Endothelial cell of umbilical vein (primary cell): ENCODE measurements around the gene TXLNA. TPM values are rescaled to one million over a fixed set of nuclear protein-coding genes. Genes with fewer than 3 reads are reported as not detected.
A peak's percentile ranks its signal among the peaks of the same experiment; 100 is the strongest.

ENCODE experiments used
- BruUV-seq: library from RNA; stranded (reverse); fragments of 400-500 nt; replicated peaks from 2 replicates; lab custom pipeline; 2021; lab: Mats Ljungman, UMichigan
- CTCF ChIA-PET: fragments of 300-600, 350-600 bp; sonication (Branson Sonifier 250); formaldehyde crosslinking; loops from one replicate; lab custom pipeline; 2021; ENCODE audit warnings: antibody characterized with exemption, inconsistent platforms; lab: Charles Lee
- POLR2A ChIA-PET: fragments of 300-600, 350-600 bp; sonication (Branson Sonifier 250); formaldehyde crosslinking; loops from one replicate; lab custom pipeline; 2021; ENCODE audit warnings: antibody characterized with exemption, inconsistent platforms; lab: Charles Lee
- DNase-seq: peaks from one replicate; pipeline ENCODE4 v3.0.0-alpha.2; 2011; ENCODE audit warnings: low read depth, low spot score
- FAIRE-seq: peaks from 2 replicates; lab custom pipeline; 2011; peaks lifted over from hg19 to GRCh38; lab: Jason Lieb, UNC
- H2AFZ ChIP-seq: 2 replicates; pipeline ENCODE4 v1.6.0; 2012; ENCODE audit warnings: low read depth, low read length, control low read depth, inconsistent platforms
- H3K27ac ChIP-seq: 2 replicates; pipeline ENCODE4 v1.5.1; 2011; ENCODE audit warnings: low read depth, mild to moderate bottlenecking, control low read depth, low read length, moderate library complexity; ENCODE audit not compliant: insufficient read depth
- H3K27me3 ChIP-seq, 2 experiments: 2 replicates each; pipeline versions ENCODE4 v1.6.0 to v1.6.1; 2011; ENCODE audit warnings: low read length in 2 of 2, mixed read lengths in 1 of 2; ENCODE audit not compliant: control insufficient read depth in 2 of 2, insufficient read depth in 2 of 2
- H3K36me3 ChIP-seq, 2 experiments: 2 replicates in 1 of 2; 3 replicates in 1 of 2; pipeline ENCODE4 v1.5.1; 2011; ENCODE audit warnings: low read length in 2 of 2, mild to moderate bottlenecking in 1 of 2, moderate library complexity in 1 of 2; ENCODE audit not compliant: control insufficient read depth in 2 of 2, insufficient read depth in 2 of 2; ENCODE audit errors: extremely low read depth in 1 of 2
- H3K4me1 ChIP-seq: 3 replicates; pipeline ENCODE4 v1.5.1; 2011; ENCODE audit warnings: mild to moderate bottlenecking, low read length; ENCODE audit not compliant: control insufficient read depth, insufficient read depth; ENCODE audit errors: extremely low read depth
- H3K4me2 ChIP-seq: 2 replicates; pipeline ENCODE4 v1.6.1; 2011; ENCODE audit warnings: low read length, control low read depth, mixed read lengths; ENCODE audit not compliant: insufficient read depth
- H3K4me3 ChIP-seq, 3 experiments: fragments of 200-600 bp in 1 of 3; sonication (generic), shearing (Covaris generic) in 1 of 3; replicated peaks in 1 of 3; 2 replicates each; pipeline ENCODE4 v1.5.1; 2011 to 2016; ENCODE audit warnings: control low read depth in 3 of 3, low read length in 3 of 3, mild to moderate bottlenecking in 2 of 3, inconsistent platforms in 1 of 3, low read depth in 1 of 3, moderate library complexity in 1 of 3; ENCODE audit not compliant: insufficient read depth in 1 of 3
- H3K79me2 ChIP-seq: 2 replicates; pipeline ENCODE4 v1.6.0; 2012; ENCODE audit warnings: low read length, inconsistent platforms; ENCODE audit not compliant: control insufficient read depth, insufficient read depth
- H3K9ac ChIP-seq: replicated peaks from 2 replicates; pipeline ENCODE3; 2011; ENCODE audit warnings: low read length, control low read depth; ENCODE audit not compliant: insufficient read depth; ENCODE audit errors: extremely low read depth
- H3K9me1 ChIP-seq: replicated peaks from 3 replicates; pipeline ENCODE4 v1.6.0; 2011; ENCODE audit warnings: mild to moderate bottlenecking, low read length; ENCODE audit not compliant: control insufficient read depth, insufficient read depth; ENCODE audit errors: extremely low read depth
- H3K9me3 ChIP-seq: replicated peaks from 2 replicates; pipeline ENCODE4 v1.5.1; 2012; ENCODE audit warnings: low read length, inconsistent platforms; ENCODE audit not compliant: control insufficient read depth, insufficient read depth
- H4K20me1 ChIP-seq: replicated peaks from 2 replicates; pipeline ENCODE3; 2011; ENCODE audit warnings: mild to moderate bottlenecking, low read length; ENCODE audit not compliant: control insufficient read depth, insufficient read depth; ENCODE audit errors: extremely low read depth
- EZH2 ChIP-seq: IDR thresholded peaks from 2 replicates; pipeline ENCODE4 v1.6.1; 2012; ENCODE audit warnings: borderline replicate concordance, low read depth, mild to moderate bottlenecking, moderate library complexity, low read length, inconsistent platforms; ENCODE audit not compliant: severe bottlenecking
- FOS ChIP-seq: IDR thresholded peaks from 2 replicates; pipeline ENCODE4 v1.6.1; 2011; ENCODE audit warnings: mild to moderate bottlenecking, low read length, moderate library complexity, borderline replicate concordance; ENCODE audit not compliant: insufficient read depth
- GATA2 ChIP-seq: IDR thresholded peaks from 2 replicates; pipeline ENCODE4 v1.7.0; 2011; ENCODE audit warnings: low read depth, mild to moderate bottlenecking, moderate library complexity, mixed read lengths, low read length; ENCODE audit not compliant: insufficient read length, insufficient read depth
- JUN ChIP-seq: IDR thresholded peaks from 2 replicates; pipeline ENCODE4 v1.6.1; 2011; ENCODE audit warnings: borderline replicate concordance, low read depth; ENCODE audit not compliant: insufficient read length, insufficient read depth
- MAX ChIP-seq: IDR thresholded peaks from 2 replicates; pipeline ENCODE4 v1.6.1; 2011; ENCODE audit not compliant: insufficient read depth, insufficient read length
- MYC ChIP-seq: IDR thresholded peaks from one replicate; pipeline ENCODE4 v1.6.1; 2011; ENCODE audit warnings: mild to moderate bottlenecking, low read depth, low read length
- POLR2A ChIP-seq: IDR thresholded peaks from 2 replicates; pipeline ENCODE4 v1.6.1; 2012; ENCODE audit warnings: low read depth, mild to moderate bottlenecking, control low read depth, low read length
- POLR2AphosphoS5 ChIP-seq: IDR thresholded peaks from 2 replicates; pipeline ENCODE4 v1.6.1; 2012; ENCODE audit warnings: low read depth, mild to moderate bottlenecking, control low read depth, low read length, moderate library complexity; ENCODE audit not compliant: insufficient read depth
- dilution Hi-C: fragments of 300-500 bp; cut with MboI; formaldehyde crosslinking; loops from one replicate; pipeline ENCODE4 v1.15.0; 2019; ENCODE audit warnings: low sequenced_read_pairs; ENCODE audit not compliant: extremely low pct_ligation_motif_present
- intact Hi-C: fragments of 100-400 bp; cut with micrococcal nuclease; formaldehyde crosslinking; loops from one replicate; pipeline ENCODE4 v1.10.0; 2022
- polyA plus RNA-seq, 4 experiments: library from polyadenylated mRNA; depleted of rRNA in 3 of 4; stranded (reverse) in 3 of 4; unstranded in 1 of 4; fragments of >200 nt; gene quantifications; 2 replicates each; pipeline versions ENCODE4 v1.2.1 to v1.2.3, GENCODE V29; 2011 to 2012; ENCODE audit warnings: missing spikeins in 1 of 4
- total RNA-seq: library from RNA; stranded (reverse); gene quantifications from 2 replicates; pipeline ENCODE4 v1.2.3, GENCODE V29; 2021
- TF ChIP-seq, protein P1 (sequence below), 2 donors: IDR thresholded peaks; 1 replicate in 1 of 2; 2 replicates in 1 of 2; pipeline ENCODE4 v1.5.1; 2011; ENCODE audit warnings: low read length in 2 of 2, mild to moderate bottlenecking in 2 of 2, moderate library complexity in 2 of 2, control low read depth in 1 of 2, inconsistent platforms in 1 of 2, low read depth in 1 of 2; ENCODE audit not compliant: insufficient read depth in 1 of 2; ENCODE audit errors: extremely low read depth in 1 of 2

Gene TXLNA
- total and polyA plus RNA-seq, 2 donors (not counting 3 experiments of a cell fraction or from before 2014, with no cell fraction given), result 41.8 to 69.4 TPM

- peak; percentile 84 for FAIRE-seq
- Histone ChIP-seq H4K20me1 (no peaks in the 10 kb centered on the region), H3K79me2 (no peaks in the 10 kb centered on the region), H2AFZ (peak overlapping the region; percentile 79), H3K9me1 (no peaks in the 10 kb centered on the region), H3K4me3 (peak overlapping the region; percentile 49 to 60 (median 56)), H3K36me3 (peaks cover 5 to 11% of the 10 kb centered on the region in 2 experiments), H3K27ac (peak overlapping the region; percentile 5), H3K4me1 (peaks cover 25% of the 10 kb centered on the region), H3K9me3 (no peaks in the 10 kb centered on the region), H3K4me2 (peak overlapping the region; percentile 54), H3K27me3 (no peaks in the 10 kb centered on the region), H3K9ac (peak overlapping the region; percentile 71)
- peak; percentile 56 for DNase-seq
- ChIA-PET POLR2A (interaction anchor here (0.6 to 0.8 kb wide), 4 partner anchors 9 to 135 kb away, joined by 3 to 6 read pairs (median 3); partner anchors contain the start of genes KPNA6, MARCKSL1 and TMEM39B), CTCF (interaction anchor here (1.0 to 3.0 kb wide), 6 partner anchors 15 to 213 kb away, joined by 3 to 13 read pairs (median 6); partner anchors contain the start of genes KPNA6 and MARCKSL1)
- BruUV-seq, result no TSS peak
- dilution Hi-C loops (no loop called here), intact Hi-C loops (loop anchor here (2.0 kb wide), 1 partner anchor 20 kb away; no protein-coding TSS in a partner anchor)
- TF ChIP-seq, protein P1, sequence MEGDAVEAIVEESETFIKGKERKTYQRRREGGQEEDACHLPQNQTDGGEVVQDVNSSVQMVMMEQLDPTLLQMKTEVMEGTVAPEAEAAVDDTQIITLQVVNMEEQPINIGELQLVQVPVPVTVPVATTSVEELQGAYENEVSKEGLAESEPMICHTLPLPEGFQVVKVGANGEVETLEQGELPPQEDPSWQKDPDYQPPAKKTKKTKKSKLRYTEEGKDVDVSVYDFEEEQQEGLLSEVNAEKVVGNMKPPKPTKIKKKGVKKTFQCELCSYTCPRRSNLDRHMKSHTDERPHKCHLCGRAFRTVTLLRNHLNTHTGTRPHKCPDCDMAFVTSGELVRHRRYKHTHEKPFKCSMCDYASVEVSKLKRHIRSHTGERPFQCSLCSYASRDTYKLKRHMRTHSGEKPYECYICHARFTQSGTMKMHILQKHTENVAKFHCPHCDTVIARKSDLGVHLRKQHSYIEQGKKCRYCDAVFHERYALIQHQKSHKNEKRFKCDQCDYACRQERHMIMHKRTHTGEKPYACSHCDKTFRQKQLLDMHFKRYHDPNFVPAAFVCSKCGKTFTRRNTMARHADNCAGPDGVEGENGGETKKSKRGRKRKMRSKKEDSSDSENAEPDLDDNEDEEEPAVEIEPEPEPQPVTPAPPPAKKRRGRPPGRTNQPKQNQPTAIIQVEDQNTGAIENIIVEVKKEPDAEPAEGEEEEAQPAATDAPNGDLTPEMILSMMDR (IDR thresholded peaks at IDR 0.05; ENCODE audit: extremely low read depth in 1 of 2, insufficient read depth in 1 of 2, low read depth in 1 of 2, low read length in 2 of 2), result no peak
- no peak for TF ChIP-seq MYC
- TF ChIP-seq JUN, result no peak
- TF ChIP-seq EZH2, result no peak
- TF ChIP-seq GATA2, result no peak
- no peak for TF ChIP-seq MAX
- no peak for TF ChIP-seq POLR2AphosphoS5
- no peak for TF ChIP-seq FOS
- no peak for TF ChIP-seq POLR2A
Measured at GRCh38 chr1:32201011-32201855, 21.8 kb downstream of the TXLNA start.
